GM11168 (cell line): Measurements from ENCODE around the gene UQCRC1.

Experiments used
- in situ Hi-C: fragments of 300-500 bp; cut with MboI; formaldehyde crosslinking; loops from one replicate; pipeline ENCODE4 v1.12.0; 2022; ENCODE audit warnings: low sequenced_read_pairs; ENCODE audit not compliant: unreplicated experiment

Gene UQCRC1

DNA sequence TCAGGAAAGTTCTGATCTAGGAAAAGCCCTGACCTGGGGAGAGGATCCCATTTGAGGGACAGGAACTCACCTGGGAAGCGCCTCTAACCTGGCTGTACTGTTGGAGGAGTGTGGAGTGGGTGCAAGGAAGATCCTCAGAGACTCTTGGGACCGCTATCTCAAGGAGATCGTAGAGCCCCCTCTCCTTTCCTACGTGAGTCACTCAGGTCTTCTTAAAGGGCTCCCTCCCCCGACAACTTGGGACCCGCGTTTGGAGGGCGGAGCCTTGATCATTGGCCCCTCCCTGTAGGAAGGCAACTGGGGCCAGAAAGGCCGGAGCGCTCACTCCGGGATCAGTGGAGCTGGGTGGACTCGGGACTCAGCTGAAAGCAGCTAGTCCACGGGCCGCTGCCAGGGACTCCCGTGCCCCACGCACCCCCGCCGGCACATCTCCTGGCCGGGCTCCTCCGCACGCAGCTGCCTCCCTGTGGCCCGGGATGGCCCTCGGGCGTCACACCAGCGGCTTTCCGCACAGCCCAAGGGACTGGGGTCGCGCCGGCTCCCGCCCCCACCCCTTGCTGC is 25.3 kb upstream of the UQCRC1 start:
- in situ Hi-C loops = no loop called here

- in situ Hi-C loops = no loop called here
Observed at GRCh38 chr3:48633743-48634142, 24.3 kb upstream of the UQCRC1 start.

DNA sequence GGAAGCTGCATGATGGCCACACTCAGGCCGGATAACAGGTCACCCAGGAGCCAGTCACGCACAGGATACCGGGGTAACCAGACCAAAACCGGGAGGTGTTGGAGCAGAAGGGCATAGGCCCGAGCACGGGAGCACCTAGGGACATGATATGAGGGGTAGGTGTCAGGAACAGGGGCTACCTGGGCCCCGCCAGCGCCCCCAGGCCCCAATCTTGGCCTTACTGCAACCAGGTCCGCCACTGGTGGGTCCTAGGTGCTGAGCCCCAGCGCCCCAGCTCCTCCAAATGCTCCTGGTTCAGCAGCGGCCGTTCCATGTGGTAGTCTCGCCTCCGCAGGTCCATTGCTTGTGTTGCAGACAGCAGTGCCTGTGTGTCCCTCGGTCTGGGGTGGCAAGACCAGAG is 23.8 kb upstream of the UQCRC1 start:
- in situ Hi-C loops = no loop called here

DNA sequence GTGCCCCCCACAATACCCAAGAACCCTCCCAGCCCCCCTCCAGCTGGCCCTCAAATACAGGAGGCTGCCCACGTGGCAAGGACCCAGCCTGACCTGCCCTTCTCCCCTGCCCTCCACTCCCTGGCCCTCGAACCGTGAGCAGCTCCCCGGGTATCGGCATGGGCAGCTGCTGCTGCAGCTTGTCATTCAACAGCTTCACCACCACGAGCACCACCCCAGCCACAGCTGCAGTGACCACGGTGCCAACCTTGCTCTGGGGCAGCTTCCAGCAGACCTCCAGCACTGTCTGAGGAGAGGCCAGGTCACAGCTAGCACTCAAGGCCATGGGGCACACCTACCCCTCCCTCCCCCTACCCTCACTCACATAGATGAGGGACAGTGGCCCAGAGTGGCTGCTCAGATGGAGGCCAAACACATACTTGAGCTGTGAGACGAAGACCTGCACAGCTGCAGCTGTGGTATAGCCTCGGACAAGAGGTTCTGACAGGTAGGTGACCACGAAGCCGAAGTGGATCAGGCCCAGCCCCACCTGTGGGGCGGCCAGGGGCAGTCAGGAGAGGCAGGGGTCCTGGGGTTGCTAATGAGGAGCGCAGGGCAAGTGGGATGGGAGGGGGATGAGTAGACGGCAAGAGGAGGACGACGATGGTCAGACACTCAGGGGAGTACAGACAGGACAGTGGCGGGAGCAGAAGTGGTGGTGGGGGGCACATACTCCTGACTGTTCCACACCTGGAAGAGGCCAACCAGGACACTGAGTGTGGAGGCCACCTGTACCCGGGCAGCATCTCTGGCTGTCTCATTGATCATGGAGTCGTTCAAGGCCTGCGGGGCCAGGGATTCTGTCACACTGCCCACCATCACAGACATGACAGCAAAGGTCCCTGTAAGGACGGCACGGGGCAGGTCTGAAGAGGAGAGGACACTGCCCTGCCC is 22.3 kb upstream of the UQCRC1 start:
- in situ Hi-C loops = no loop called here

DNA sequence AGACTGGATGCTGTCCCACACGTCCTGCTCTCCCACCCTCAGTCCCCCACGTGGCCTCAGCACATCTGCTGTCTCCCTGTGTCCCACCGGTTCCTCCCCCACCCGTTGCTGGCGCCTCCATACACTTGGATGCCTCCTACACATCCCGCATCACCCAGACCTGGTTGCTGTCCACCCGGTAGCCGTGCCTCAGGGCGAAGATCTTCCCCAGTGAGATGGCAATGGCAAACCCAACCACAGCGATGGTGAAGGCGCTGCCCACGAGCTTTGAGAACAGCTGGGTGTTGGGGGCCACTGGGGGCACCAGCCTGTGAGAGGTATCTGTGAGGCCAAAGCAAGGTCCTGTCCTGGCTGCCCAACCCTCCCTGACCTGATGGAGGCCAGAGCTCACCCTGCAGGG is 21.4 kb upstream of the UQCRC1 start:
- in situ Hi-C loops = no loop called here

DNA sequence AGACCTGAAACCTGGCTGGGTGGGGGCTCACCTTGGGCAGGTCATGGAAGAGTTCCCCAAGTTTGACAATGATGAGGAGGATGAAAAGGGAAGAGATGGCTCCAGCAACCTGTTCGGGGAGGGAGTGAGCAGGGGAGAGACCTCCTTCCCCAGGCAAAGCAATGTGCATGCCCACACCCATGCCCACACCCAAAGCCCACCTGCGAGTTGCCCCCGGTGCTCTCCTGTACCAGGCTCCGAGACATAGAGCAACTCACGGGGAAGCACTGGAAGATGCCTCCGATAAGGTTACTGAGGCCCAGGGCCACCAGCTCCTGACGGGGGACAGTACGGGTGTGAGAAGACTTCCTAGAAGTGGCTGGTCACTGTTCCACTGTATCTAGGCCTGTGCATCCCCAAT is 21.0 kb upstream of the UQCRC1 start:
- in situ Hi-C loops = no loop called here

DNA sequence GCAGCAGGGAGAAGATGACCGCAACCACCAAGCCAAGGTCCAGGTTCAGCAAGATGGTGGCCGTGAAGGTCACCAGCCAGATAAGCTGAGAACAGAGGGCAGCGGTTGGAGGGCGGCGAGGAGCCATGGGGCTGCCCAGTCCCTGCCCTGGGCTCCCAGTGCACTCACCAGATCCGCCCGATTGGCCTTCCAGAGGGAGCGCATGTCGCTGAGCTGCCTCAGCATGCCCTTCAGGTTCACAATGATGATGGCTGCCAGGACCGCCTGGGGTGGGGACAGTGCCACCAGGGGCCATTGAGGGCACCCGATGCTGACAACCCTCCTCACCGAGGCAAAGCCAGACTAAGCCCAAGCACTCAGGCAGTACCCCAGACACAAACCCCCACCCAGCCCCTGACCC is 20.4 kb upstream of the UQCRC1 start:
- in situ Hi-C loops = no loop called here

- in situ Hi-C loops = no loop called here
Observed at GRCh38 chr3:48628277-48629017, 19.0 kb upstream of the UQCRC1 start.

- in situ Hi-C loops = no loop called here
Observed at GRCh38 chr3:48625600-48625999, 16.2 kb upstream of the UQCRC1 start.

DNA sequence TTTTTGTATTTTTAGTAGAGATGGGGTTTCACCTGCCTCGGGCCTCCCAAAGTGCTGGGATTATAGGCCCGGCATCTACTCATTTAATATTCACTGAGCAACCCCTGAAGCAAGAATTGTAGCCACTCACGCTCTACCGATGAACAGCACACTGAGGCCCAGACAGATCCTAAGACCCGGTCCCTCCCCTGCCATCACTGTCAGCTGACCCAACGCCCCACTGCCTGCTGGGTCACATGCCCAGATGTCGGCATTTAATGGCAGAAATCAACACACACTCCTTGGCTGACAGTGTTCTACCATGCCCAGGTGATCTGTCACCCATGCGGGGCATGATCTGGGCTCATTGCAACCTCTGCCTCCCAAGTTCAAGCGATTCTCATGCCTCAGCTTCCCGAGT is 15.3 kb upstream of the UQCRC1 start:
- in situ Hi-C loops = no loop called here

- in situ Hi-C loops = no loop called here
Observed at GRCh38 chr3:48623851-48624547, 14.6 kb upstream of the UQCRC1 start.

GRCh38 chr3:48621461-48621869 is 12.0 kb upstream of the UQCRC1 start, which contains the start of gene TMEM89:
TSS of gene TMEM89 (minus strand) at chr3:48621769. CDS start at chr3:48621756, 13 bp downstream.
- in situ Hi-C loops = no loop called here

- in situ Hi-C loops = no loop called here
Observed at GRCh38 chr3:48619541-48620524, 10.4 kb upstream of the UQCRC1 start.

GRCh38 chr3:48617559-48617958 is 8.1 kb upstream of the UQCRC1 start:
- in situ Hi-C loops = no loop called here

GRCh38 chr3:48614044-48614443 is 4.6 kb upstream of the UQCRC1 start:
- in situ Hi-C loops = no loop called here

GRCh38 chr3:48612309-48612708 is 2.9 kb upstream of the UQCRC1 start:
- in situ Hi-C loops = no loop called here

DNA sequence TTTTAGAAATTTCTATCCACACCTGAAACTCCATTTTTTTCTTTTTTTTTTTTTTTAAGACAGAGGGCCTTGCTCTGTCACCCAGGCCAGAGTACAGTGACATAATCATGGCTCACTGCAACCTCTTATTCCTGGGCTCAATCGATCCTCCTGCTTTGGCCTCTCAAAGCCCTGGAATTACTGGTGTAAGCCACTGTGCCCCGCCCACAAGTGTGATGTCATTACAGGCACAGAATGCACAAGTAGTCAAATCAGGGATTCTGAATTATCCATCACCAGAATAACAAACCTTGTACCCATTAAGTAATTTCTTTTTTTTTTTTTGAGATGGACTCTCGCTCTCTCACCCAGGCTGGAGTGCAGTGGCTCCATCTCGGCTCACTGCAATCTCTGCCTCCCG is 1.9 kb downstream of the UQCRC1 start:
- in situ Hi-C loops = no loop called here

GRCh38 chr3:48601622-48601994 is 7.8 kb downstream of the UQCRC1 start:
- in situ Hi-C loops = no loop called here
